Suprapubic skin (tissue), 4 donors: ENCODE data around the gene KAT2B.

Source experiments
- CTCF ChIP-seq, 2 donors: fragments of 200-600 bp in 1 of 2; fragments of 450-650 bp in 1 of 2; sonication (generic) in 1 of 2; IDR thresholded peaks; one replicate each; pipeline ENCODE4 v1.5.1; 2016 to 2019; ENCODE audit warnings: antibody characterized with exemption in 2 of 2, mild to moderate bottlenecking in 1 of 2, moderate library complexity in 1 of 2
- EP300 ChIP-seq: sonication (generic); formaldehyde crosslinking; IDR thresholded peaks from one replicate; pipeline ENCODE4 v1.6.1; 2017; ENCODE audit warnings: antibody characterized with exemption
- POLR2A ChIP-seq, 2 donors: fragments of 450-650 bp; IDR thresholded peaks; one replicate each; pipeline ENCODE4 v1.6.1; 2017; ENCODE audit warnings: antibody characterized with exemption in 2 of 2, mild to moderate bottlenecking in 2 of 2, moderate library complexity in 2 of 2
- POLR2AphosphoS5 ChIP-seq, 3 donors: sonication (generic); formaldehyde crosslinking; IDR thresholded peaks; one replicate each; pipeline ENCODE4 v1.6.1; 2017; ENCODE audit warnings: antibody characterized with exemption in 3 of 3

DNA sequence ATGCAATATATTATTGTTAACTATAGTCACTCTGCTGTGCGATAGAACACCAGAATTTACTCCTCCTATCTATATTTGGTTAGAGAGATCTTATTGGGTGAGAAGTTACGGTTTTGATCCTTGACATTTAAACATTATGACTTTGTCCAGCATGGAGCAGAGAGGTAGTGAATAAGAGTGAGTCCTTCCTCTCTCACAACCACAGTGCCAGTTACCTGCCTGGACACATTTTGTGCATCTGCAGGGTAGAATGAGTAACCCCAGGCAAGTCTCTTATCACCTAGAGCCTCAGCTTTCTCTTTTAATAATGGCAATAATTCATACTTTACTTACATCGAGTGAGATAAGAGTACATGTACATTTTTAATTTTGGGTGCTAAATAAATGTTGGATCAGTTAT lies 24.1 kb downstream of the KAT2B start:
- TF ChIP-seq POLR2A (IDR thresholded peaks at IDR 0.05): no peak
- no peak for TF ChIP-seq POLR2AphosphoS5 (IDR thresholded peaks at IDR 0.05)
- no peak for TF ChIP-seq CTCF (IDR thresholded peaks at IDR 0.05)
- TF ChIP-seq EP300: no peak
